ENCODE data around the gene SAMD8.
"Not testable (repeated sequence)": the region's sequence is repeated elsewhere in the genome, so short reads cannot be mapped to it uniquely, and the experiment has no call there.

- TF ChIP-seq POLR2A (IDR thresholded peaks at IDR 0.05; ENCODE audit: low read length); GATA1 (IDR thresholded peaks at IDR 0.05; ENCODE audit: low read depth, low read length): not testable (repeated sequence)
Measured at GRCh38 chr10:75194625-75195024, 83.2 kb downstream of the SAMD8 start.

Data from erythroblast (primary cell).